Neural crest cell (in vitro differentiated cells): ENCODE measurements around the gene THBD. TPM values are rescaled to one million over a fixed set of nuclear protein-coding genes. Genes with fewer than 3 reads are reported as not detected.

Source experiments
- DNase-seq: peaks from one replicate; pipeline ENCODE4 v3.0.0; 2021; ENCODE audit warnings: low read depth, mixed read lengths, low spot score
- H3K27ac Mint-ChIP-seq: one replicate; pipeline ENCODE4 v1.8.0; 2021; ENCODE audit warnings: mild to moderate bottlenecking, mixed read lengths; ENCODE audit not compliant: unreplicated experiment
- H3K27me3 Mint-ChIP-seq: 2 replicates; pipeline ENCODE4 v1.8.0; 2021; ENCODE audit warnings: low read depth, mild to moderate bottlenecking, mixed read lengths
- H3K36me3 Mint-ChIP-seq: 2 replicates; pipeline ENCODE4 v1.8.0; 2021; ENCODE audit warnings: low read depth, mild to moderate bottlenecking, mixed read lengths
- H3K4me1 Mint-ChIP-seq: 2 replicates; pipeline ENCODE4 v1.8.0; 2021; ENCODE audit warnings: mixed read lengths
- H3K4me3 Mint-ChIP-seq: one replicate; pipeline ENCODE4 v1.8.0; 2021; ENCODE audit warnings: mild to moderate bottlenecking, mixed read lengths
- H3K9me3 Mint-ChIP-seq: 2 replicates; pipeline ENCODE4 v1.8.0; 2021; ENCODE audit warnings: mixed read lengths
- total RNA-seq: library from RNA; stranded (reverse); gene quantifications from 2 replicates; pipeline ENCODE4 v1.2.1, GENCODE V29; 2021
- TF ChIP-seq, protein P1 (sequence below): fragments of 200-600 bp; sonication (generic); conservative IDR thresholded peaks from 2 replicates; pipeline ENCODE4 v1.5.0; 2021; ENCODE audit warnings: antibody characterized with exemption, mild to moderate bottlenecking

Gene THBD
- total RNA-seq, 1 donor from 2014 or later, result 0.12 TPM

DNA sequence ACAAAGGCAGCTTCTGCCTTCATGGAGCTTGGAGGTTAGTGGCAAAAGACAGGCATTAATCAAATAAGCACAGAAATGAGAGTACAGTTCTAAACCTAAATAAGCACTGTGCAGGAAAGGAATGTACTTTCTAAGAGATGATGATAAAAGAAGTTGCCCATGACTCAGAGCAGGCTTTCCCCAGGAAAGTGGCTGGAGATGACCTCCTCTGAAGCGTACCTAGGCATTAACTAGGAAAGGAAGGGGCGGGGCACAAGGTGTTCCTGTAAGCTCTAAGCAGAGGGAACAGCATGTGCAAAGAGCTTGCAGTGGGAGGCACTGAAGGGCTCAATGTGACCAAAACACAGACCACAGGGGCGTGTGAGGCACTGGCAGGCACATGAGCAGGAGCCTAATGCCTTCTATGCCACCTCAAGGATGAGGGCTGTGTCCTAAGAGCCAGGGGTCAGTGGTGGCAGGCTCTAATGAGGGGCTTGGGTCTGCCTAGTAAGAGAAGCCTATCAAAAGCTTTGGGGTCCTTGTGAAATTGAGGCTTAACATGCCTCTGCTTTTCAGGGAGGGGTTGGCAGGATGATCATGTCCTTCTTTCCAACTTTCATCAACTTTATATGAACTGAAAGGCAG, 9.5 kb downstream of the THBD start:
- TF ChIP-seq, protein P1, sequence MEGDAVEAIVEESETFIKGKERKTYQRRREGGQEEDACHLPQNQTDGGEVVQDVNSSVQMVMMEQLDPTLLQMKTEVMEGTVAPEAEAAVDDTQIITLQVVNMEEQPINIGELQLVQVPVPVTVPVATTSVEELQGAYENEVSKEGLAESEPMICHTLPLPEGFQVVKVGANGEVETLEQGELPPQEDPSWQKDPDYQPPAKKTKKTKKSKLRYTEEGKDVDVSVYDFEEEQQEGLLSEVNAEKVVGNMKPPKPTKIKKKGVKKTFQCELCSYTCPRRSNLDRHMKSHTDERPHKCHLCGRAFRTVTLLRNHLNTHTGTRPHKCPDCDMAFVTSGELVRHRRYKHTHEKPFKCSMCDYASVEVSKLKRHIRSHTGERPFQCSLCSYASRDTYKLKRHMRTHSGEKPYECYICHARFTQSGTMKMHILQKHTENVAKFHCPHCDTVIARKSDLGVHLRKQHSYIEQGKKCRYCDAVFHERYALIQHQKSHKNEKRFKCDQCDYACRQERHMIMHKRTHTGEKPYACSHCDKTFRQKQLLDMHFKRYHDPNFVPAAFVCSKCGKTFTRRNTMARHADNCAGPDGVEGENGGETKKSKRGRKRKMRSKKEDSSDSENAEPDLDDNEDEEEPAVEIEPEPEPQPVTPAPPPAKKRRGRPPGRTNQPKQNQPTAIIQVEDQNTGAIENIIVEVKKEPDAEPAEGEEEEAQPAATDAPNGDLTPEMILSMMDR, result no peak
- no peaks in the 10 kb centered on the region for H3K36me3 Mint-ChIP-seq
- no peak overlapping the region for H3K27ac Mint-ChIP-seq
- peaks cover 96% of the 10 kb centered on the region for H3K27me3 Mint-ChIP-seq
- no peak overlapping the region for H3K4me3 Mint-ChIP-seq
- no peaks in the 10 kb centered on the region for H3K9me3 Mint-ChIP-seq
- no peaks in the 10 kb centered on the region for H3K4me1 Mint-ChIP-seq
- no peak for DNase-seq

- Mint-ChIP-seq H3K27ac (no peak overlapping the region), H3K4me3 (no peak overlapping the region), H3K36me3 (no peaks in the 10 kb centered on the region), H3K4me1 (no peaks in the 10 kb centered on the region), H3K27me3 (peaks cover 96% of the 10 kb centered on the region), H3K9me3 (no peaks in the 10 kb centered on the region)
- TF ChIP-seq, protein P1, result no peak
- no peak for DNase-seq
Measured at GRCh38 chr20:23039136-23039875, 10.2 kb downstream of the THBD start.

GRCh38 chr20:23037017-23037481, 12.4 kb downstream of the THBD start:
- no peak overlapping the region for H3K4me3 Mint-ChIP-seq
- TF ChIP-seq, protein P1, result no peak
- peaks cover 92% of the 10 kb centered on the region for H3K27me3 Mint-ChIP-seq
- DNase-seq, result no peak
- peaks cover 7% of the 10 kb centered on the region for H3K4me1 Mint-ChIP-seq
- H3K9me3 Mint-ChIP-seq, result no peaks in the 10 kb centered on the region
- no peak overlapping the region for H3K27ac Mint-ChIP-seq
- no peaks in the 10 kb centered on the region for H3K36me3 Mint-ChIP-seq

DNA sequence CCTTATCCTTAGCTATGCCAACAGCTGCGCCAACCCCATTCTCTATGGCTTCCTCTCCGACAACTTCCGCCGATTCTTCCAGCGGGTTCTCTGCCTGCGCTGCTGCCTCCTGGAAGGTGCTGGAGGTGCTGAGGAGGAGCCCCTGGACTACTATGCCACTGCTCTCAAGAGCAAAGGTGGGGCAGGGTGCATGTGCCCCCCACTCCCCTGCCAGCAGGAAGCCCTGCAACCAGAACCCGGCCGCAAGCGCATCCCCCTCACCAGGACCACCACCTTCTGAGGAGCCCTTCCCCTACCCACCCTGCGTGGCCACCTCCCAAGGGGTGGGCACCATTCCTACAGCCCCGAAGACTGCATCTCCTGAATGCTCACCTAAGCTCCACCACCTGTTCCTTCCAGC, 13.1 kb downstream of the THBD start:
- Mint-ChIP-seq H3K4me1 (peaks cover 7% of the 10 kb centered on the region), H3K27ac (no peak overlapping the region), H3K36me3 (no peaks in the 10 kb centered on the region), H3K9me3 (no peaks in the 10 kb centered on the region), H3K4me3 (no peak overlapping the region), H3K27me3 (peaks cover 91% of the 10 kb centered on the region)
- no peak for DNase-seq
- TF ChIP-seq, protein P1, result no peak

DNA sequence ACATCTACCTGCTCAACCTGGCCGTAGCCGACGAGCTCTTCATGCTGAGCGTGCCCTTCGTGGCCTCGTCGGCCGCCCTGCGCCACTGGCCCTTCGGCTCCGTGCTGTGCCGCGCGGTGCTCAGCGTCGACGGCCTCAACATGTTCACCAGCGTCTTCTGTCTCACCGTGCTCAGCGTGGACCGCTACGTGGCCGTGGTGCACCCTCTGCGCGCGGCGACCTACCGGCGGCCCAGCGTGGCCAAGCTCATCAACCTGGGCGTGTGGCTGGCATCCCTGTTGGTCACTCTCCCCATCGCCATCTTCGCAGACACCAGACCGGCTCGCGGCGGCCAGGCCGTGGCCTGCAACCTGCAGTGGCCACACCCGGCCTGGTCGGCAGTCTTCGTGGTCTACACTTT, 13.7 kb downstream of the THBD start:
- peaks cover 7% of the 10 kb centered on the region for H3K4me1 Mint-ChIP-seq
- no peaks in the 10 kb centered on the region for H3K9me3 Mint-ChIP-seq
- H3K4me3 Mint-ChIP-seq, result no peak overlapping the region
- no peaks in the 10 kb centered on the region for H3K36me3 Mint-ChIP-seq
- H3K27ac Mint-ChIP-seq, result no peak overlapping the region
- H3K27me3 Mint-ChIP-seq, result peaks cover 85% of the 10 kb centered on the region
- TF ChIP-seq, protein P1, result no peak
- no peak for DNase-seq
